BJ (cell line): ENCODE results near the gene GABPB1. TPM values are rescaled to one million over a fixed set of nuclear protein-coding genes. Genes with fewer than 3 reads are reported as not detected.
A peak's percentile ranks its signal among the peaks of the same experiment; 100 is the strongest.

ENCODE experiments used
- CTCF ChIA-PET: fragments of 350-600 bp; formaldehyde crosslinking; extraction: SDS; loops from one replicate; lab custom pipeline; 2021; ENCODE audit warnings: antibody characterized with exemption, inconsistent platforms; lab: Yijun Ruan, JAX
- POLR2A ChIA-PET: fragments of 300-600 bp; sonication (Branson Sonifier 250); formaldehyde crosslinking; extraction: SDS; loops from one replicate; lab custom pipeline; 2021; ENCODE audit warnings: antibody characterized with exemption; lab: Charles Lee
- DNase-seq: peaks from one replicate; pipeline ENCODE4 v3.0.0-alpha.2; 2011; ENCODE audit warnings: low read depth
- H3K27me3 ChIP-seq: 2 replicates; pipeline ENCODE4 v1.6.0; 2011; ENCODE audit warnings: low read length; ENCODE audit not compliant: control insufficient read depth, insufficient read depth
- H3K36me3 ChIP-seq: 2 replicates; pipeline ENCODE4 v1.5.1; 2011; ENCODE audit warnings: low read length; ENCODE audit not compliant: control insufficient read depth, insufficient read depth
- H3K4me3 ChIP-seq: 2 replicates; pipeline ENCODE4 v1.5.1; 2011; ENCODE audit warnings: low read depth, mild to moderate bottlenecking, control low read depth, low read length
- CTCF ChIP-seq: IDR thresholded peaks from 2 replicates; pipeline ENCODE4 v1.5.1; 2011; ENCODE audit warnings: low read depth, mild to moderate bottlenecking, control low read depth, inconsistent platforms, low read length, moderate library complexity; ENCODE audit not compliant: insufficient read depth
- polyA plus RNA-seq: library from polyadenylated mRNA; depleted of rRNA; stranded (reverse); fragments of >200 nt; gene quantifications from 2 replicates; pipeline ENCODE4 v1.2.3, GENCODE V29; 2011

The GABPB1 gene
- polyA plus RNA-seq, 1 experiment, result 17.1 TPM

GRCh38 chr15:50353975-50354837, 792 bp downstream of the GABPB1 start:
- Histone ChIP-seq H3K27me3 (no peaks in the 10 kb centered on the region), H3K36me3 (no peaks in the 10 kb centered on the region), H3K4me3 (peak overlapping the region; percentile 88)
- ChIA-PET POLR2A (interaction anchor here (0.6 to 0.7 kb wide), 2 partner anchors 61 to 120 kb away, joined by 3 to 4 read pairs; no protein-coding TSS in a partner anchor), CTCF (no interaction called here)
- DNase-seq, result peak; percentile 56
- TF ChIP-seq CTCF, result no peak

- no peak for TF ChIP-seq CTCF
- POLR2A ChIA-PET, result interaction anchor here (0.6 to 0.7 kb wide), 3 partner anchors 62 to 309 kb away, joined by 3 to 6 read pairs (median 4); no protein-coding TSS in a partner anchor
These were observed 1.6 kb downstream of the GABPB1 start for GRCh38 chr15:50353251-50353974.

GRCh38 chr15:50350621-50351020, 4.4 kb downstream of the GABPB1 start:
- ChIA-PET CTCF (interaction anchor here (2.4 kb wide), 1 partner anchor 11 kb away, joined by 6 read pairs; no protein-coding TSS in a partner anchor), POLR2A (interaction anchor here (0.5 kb wide), 1 partner anchor 33 kb away, joined by 13 read pairs; no protein-coding TSS in a partner anchor)
- no peak overlapping the region for H3K4me3 ChIP-seq
- H3K27me3 ChIP-seq, result no peaks in the 10 kb centered on the region
- no peak for DNase-seq
- no peak for TF ChIP-seq CTCF
- H3K36me3 ChIP-seq, result no peaks in the 10 kb centered on the region

More at GRCh38 chr15:50353251-50353974, 1.6 kb downstream of the GABPB1 start:
- H3K4me3 ChIP-seq, result peak overlapping the region; percentile 88
- DNase-seq, result peak; percentile 85
- no peaks in the 10 kb centered on the region for H3K27me3 ChIP-seq
- CTCF ChIA-PET, result no interaction called here
- H3K36me3 ChIP-seq, result no peaks in the 10 kb centered on the region

- H3K36me3 ChIP-seq, result no peaks in the 10 kb centered on the region
- no peak overlapping the region for H3K4me3 ChIP-seq
- TF ChIP-seq CTCF, result no peak
- ChIA-PET POLR2A (no interaction called here), CTCF (no interaction called here)
- no peaks in the 10 kb centered on the region for H3K27me3 ChIP-seq
- DNase-seq, result no peak
These were observed 9.7 kb downstream of the GABPB1 start for GRCh38 chr15:50345298-50345697.

- TF ChIP-seq CTCF, result no peak
- ChIA-PET CTCF (interaction anchor here (1.6 kb wide), 1 partner anchor 28 kb away, joined by 5 read pairs; no protein-coding TSS in a partner anchor), POLR2A (no interaction called here)
- no peak for DNase-seq
- no peak overlapping the region for H3K4me3 ChIP-seq
- no peaks in the 10 kb centered on the region for H3K36me3 ChIP-seq
- H3K27me3 ChIP-seq, result no peaks in the 10 kb centered on the region
These were observed 11.0 kb downstream of the GABPB1 start for GRCh38 chr15:50344006-50344464.
